NCI-H446 (cell line): ENCODE measurements around the gene CHN1.

Experiments used
- DNase-seq, 2 experiments: peaks; one replicate each; lab custom pipeline; 2025; lab: John Stamatoyannopoulos, UW

Gene CHN1

DNA sequence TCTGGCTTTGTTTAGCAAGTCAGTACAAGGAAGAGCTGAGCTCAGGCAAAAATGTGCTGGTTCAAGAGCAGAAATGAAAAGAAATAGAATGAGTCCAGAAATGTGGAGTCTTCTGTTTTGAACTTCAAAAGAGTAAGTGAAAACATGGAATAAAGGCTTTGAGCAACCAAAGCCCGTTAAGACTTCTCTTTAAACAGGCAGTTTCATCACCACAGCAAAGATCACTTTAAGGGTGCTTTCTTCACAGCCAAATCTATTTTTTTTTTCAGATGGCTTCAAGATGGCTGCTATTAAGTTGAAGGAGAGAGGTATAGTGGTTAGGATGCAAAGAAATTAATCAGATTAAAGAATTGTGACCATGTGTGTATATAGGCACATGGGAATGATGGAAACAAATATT lies 238.9 kb downstream of the CHN1 start:
- no peak for DNase-seq

- no peak for DNase-seq
These were observed 239.6 kb downstream of the CHN1 start for GRCh38 chr2:174765576-174765975.

GRCh38 chr2:174764280-174765255 lies 240.6 kb downstream of the CHN1 start, which contains the start of gene CHRNA1:
Gene CHRNA1, minus strand, starts transcription at chr2:174764472. Its CDS starts 78 bp downstream, at chr2:174764394.
- peak in 1 of 2 experiments; percentile 36 for DNase-seq

GRCh38 chr2:174763780-174764179 lies 241.4 kb downstream of the CHN1 start:
- DNase-seq = no peak

DNA sequence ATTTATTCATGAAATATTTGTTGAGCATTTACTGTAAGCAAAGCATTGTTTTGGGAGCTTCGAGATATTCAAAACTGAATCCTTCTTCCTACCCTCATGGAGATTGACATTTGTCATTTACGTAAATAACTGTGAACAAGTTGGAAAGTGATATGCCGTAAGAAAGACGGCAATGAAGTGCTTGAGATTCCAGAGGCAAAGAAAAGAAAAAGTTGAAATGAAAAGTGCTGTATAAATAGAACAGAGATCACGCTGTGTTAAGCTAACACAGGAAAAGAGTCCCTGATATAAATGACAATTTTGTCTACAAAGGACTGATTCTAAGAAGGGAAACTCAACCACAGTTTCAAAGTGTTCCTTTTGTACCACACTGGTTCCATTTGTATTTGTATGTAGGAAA lies 242.7 kb downstream of the CHN1 start:
- DNase-seq = no peak

DNA sequence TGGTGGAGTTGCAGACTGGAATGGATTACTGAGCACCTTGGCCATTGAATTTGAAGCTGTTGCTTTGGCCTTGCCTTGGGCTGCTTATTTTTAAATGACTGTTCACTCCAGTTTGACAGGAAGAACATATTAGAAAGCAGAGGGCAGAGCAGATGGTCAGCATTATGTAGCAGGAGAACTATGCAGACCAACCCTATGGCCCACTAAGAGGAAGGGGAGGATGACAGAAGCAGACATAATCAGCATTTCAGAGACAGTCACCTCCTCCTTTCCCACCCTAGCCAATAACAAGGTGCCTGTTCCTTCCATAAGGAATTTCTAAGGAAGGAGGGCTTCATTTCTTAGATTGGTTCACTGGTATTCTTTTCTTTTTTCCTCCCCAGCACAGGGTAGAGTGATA lies 243.3 kb downstream of the CHN1 start:
- no peak for DNase-seq

DNA sequence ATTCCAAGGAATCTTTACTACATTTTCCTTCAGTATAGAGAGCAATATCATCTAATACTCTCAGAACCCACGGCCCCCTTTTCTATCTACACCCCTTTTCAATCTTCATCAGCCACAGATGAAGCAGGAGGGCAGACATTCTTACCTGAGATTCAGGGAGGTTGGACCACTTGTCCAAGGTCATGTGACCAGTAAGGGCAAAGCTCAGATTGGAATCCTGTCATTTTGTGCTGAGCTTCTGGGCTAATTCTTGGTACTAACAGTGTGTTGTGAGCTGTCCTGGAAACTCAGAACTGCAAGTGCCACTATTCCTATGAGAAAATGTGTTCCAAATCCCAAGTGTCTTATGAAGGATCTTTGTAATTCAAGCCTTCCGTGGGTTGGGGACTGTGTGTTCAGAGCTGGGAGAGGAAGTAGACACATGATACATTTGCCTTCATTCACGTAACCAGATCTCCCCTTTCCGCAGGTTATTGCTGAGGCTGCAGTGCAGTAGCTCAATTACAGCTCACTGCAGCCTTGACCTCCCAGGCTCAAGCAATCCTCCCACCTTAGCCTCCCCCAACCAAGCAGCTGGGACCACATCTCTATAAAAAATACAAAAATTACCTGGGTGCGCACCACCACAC lies 244.2 kb downstream of the CHN1 start:
- no peak for DNase-seq

- DNase-seq = no peak
These were observed 245.7 kb downstream of the CHN1 start for GRCh38 chr2:174759381-174760065.

DNA sequence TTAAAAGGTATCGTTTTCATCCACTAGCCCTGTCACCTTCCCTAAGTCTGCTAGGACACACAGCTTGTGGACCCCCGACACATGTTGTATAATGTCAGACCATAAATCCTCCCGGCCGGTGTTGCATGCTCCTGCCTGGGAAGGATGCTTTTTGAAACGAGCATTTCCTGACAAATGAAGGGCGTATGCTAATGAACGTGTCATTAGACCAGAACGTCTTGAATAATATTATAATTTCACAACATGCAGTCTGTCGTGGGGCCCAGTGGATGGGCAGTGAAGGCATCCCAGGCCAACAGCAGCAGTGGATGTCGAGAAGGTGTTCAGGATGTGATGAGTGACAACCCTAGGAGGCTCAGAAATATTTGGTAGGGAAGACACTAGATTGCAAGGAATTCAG lies 248.4 kb downstream of the CHN1 start:
- DNase-seq = no peak

GRCh38 chr2:174753038-174753633 lies 252.0 kb downstream of the CHN1 start:
- no peak for DNase-seq

- no peak for DNase-seq
These were observed 252.7 kb downstream of the CHN1 start for GRCh38 chr2:174752403-174753037.

DNA sequence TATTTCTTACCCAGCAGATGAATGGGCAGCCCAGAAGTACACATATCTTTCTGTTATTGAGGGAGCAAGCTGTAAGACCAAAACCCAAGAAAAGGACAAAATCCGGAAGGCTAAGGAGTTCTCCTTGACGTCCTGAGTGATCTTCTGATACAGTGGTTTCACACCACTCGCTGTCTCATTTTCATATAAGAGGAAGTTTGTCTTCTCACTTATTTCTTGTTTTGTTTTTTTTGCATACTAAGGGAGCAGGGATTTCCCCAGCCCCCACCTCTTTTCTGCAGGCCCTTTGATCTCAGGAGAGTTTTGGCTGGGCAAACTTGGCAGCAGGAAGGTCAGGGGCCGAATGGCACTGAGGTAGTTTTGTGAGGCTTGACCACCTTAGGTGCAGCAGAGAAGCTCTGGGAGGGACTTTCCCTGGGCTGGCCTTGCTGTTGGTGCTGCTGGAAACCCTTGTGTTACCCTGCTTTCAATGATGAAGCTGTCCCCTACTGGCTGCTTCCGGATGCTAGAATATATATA lies 254.2 kb downstream of the CHN1 start:
- DNase-seq = no peak

DNA sequence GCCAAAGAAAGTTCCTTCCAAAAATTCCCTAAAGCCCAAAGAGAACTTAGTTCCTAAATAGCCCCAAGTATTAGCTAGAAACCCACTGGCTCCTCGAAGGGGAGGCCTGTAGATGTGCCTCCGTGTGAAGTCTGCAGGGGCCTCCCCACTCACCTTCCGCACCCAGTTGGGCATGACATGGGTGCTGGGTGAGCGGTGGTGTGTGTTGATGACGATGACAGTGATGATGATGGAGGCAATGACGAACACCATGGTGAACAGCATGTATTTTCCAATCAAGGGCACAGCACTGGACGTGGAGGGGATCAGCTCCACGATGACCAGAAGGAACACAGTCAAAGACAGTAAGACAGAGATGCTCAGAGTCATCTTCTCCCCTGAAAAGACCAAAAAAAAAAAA lies 255.4 kb downstream of the CHN1 start:
- DNase-seq = no peak

DNA sequence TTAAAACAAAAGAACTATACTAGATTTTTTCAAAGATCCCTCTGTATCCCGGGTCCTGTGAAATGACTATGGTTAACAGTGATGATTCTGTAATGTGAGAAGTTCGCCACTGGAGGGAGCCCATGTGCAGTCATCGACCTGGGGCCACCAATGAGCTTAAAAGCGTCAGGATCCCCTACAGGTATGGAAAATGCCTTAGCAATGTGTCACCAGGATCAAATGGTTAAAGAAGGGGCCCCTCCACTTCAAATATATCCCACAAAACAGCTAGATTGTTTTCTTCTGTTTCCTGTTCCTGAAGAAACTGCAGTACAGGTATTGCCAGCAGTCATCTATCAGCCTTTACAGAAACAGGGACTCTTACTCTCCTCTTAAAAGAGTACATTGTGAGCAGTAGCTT lies 256.2 kb downstream of the CHN1 start:
- peak; percentile 54 for DNase-seq
